Measurements from ENCODE around the gene DIABLO. TPM values are rescaled to one million over a fixed set of nuclear protein-coding genes. Genes with fewer than 3 reads are reported as not detected.
"Not testable (repeated sequence)": the region's sequence is repeated elsewhere in the genome, so short reads cannot be mapped to it uniquely, and the experiment has no call there.

The DIABLO gene
- total and polyA plus RNA-seq, 2 donors = 48.5 to 62.5 TPM

- not testable (repeated sequence) for H3K9me3 ChIP-seq (ENCODE audit: control insufficient read depth in 2 of 2, insufficient read depth in 1 of 2, low read length in 1 of 2); H3K27ac ChIP-seq (ENCODE audit: low read depth in 1 of 2, low read length in 1 of 2); H3K4me3 ChIP-seq (ENCODE audit: low read length in 2 of 2); DNase-seq (ENCODE audit: low read depth in 6 of 9, low spot score in 9 of 9); H3K27me3 ChIP-seq (ENCODE audit: control insufficient read depth in 2 of 2, insufficient read depth in 1 of 2, low read length in 1 of 2); H3K4me1 ChIP-seq (ENCODE audit: control insufficient read depth in 2 of 2, insufficient read depth in 2 of 2, low read length in 2 of 2)
- H3K36me3 ChIP-seq (ENCODE audit: control insufficient read depth in 2 of 2, insufficient read depth in 2 of 2, low read length in 1 of 2) = peaks cover 38 to 59% of the 10 kb centered on the region in 2 donors
- 99% methylated on average over 4 of the region's 4 CpGs for WGBS
Measured at GRCh38 chr12:122258462-122258861, 32.6 kb upstream of the DIABLO start.

GRCh38 chr12:122250536-122250935 lies 24.7 kb upstream of the DIABLO start:
- Histone ChIP-seq H3K36me3 (ENCODE audit: control insufficient read depth in 2 of 2, insufficient read depth in 2 of 2, low read length in 1 of 2) (peaks cover 35 to 41% of the 10 kb centered on the region in 2 donors), H3K4me3 (ENCODE audit: low read length in 2 of 2) (no peak overlapping the region), H3K27ac (ENCODE audit: low read depth in 1 of 2, low read length in 1 of 2) (no peak overlapping the region), H3K27me3 (ENCODE audit: control insufficient read depth in 2 of 2, insufficient read depth in 1 of 2, low read length in 1 of 2) (no peaks in the 10 kb centered on the region), H3K9me3 (ENCODE audit: control insufficient read depth in 2 of 2, insufficient read depth in 1 of 2, low read length in 1 of 2) (no peaks in the 10 kb centered on the region), H3K4me1 (ENCODE audit: control insufficient read depth in 2 of 2, insufficient read depth in 2 of 2, low read length in 2 of 2) (no peaks in the 10 kb centered on the region)
- 98% methylated on average over 8 of the region's 8 CpGs for WGBS
- DNase-seq (ENCODE audit: low read depth in 6 of 9, low spot score in 9 of 9) = no peak

- Histone ChIP-seq H3K27me3 (ENCODE audit: control insufficient read depth in 2 of 2, insufficient read depth in 1 of 2, low read length in 1 of 2) (no peaks in the 10 kb centered on the region), H3K9me3 (ENCODE audit: control insufficient read depth in 2 of 2, insufficient read depth in 1 of 2, low read length in 1 of 2) (no peaks in the 10 kb centered on the region), H3K4me3 (ENCODE audit: low read length in 2 of 2) (no peak overlapping the region), H3K4me1 (ENCODE audit: control insufficient read depth in 2 of 2, insufficient read depth in 2 of 2, low read length in 2 of 2) (no peaks in the 10 kb centered on the region), H3K36me3 (ENCODE audit: control insufficient read depth in 2 of 2, insufficient read depth in 2 of 2, low read length in 1 of 2) (peaks cover 35 to 41% of the 10 kb centered on the region in 2 donors), H3K27ac (ENCODE audit: low read depth in 1 of 2, low read length in 1 of 2) (no peak overlapping the region)
- WGBS = 94% methylated on average over 6 of the region's 6 CpGs
- no peak for DNase-seq (ENCODE audit: low read depth in 6 of 9, low spot score in 9 of 9)
Measured at GRCh38 chr12:122250047-122250446, 24.2 kb upstream of the DIABLO start.

- Histone ChIP-seq H3K36me3 (ENCODE audit: control insufficient read depth in 2 of 2, insufficient read depth in 2 of 2, low read length in 1 of 2) (peaks cover 32 to 42% of the 10 kb centered on the region in 2 donors), H3K9me3 (ENCODE audit: control insufficient read depth in 2 of 2, insufficient read depth in 1 of 2, low read length in 1 of 2) (no peaks in the 10 kb centered on the region), H3K27me3 (ENCODE audit: control insufficient read depth in 2 of 2, insufficient read depth in 1 of 2, low read length in 1 of 2) (no peaks in the 10 kb centered on the region), H3K27ac (ENCODE audit: low read depth in 1 of 2, low read length in 1 of 2) (no peak overlapping the region), H3K4me1 (ENCODE audit: control insufficient read depth in 2 of 2, insufficient read depth in 2 of 2, low read length in 2 of 2) (peaks cover 0 to 16% of the 10 kb centered on the region in 2 donors), H3K4me3 (ENCODE audit: low read length in 2 of 2) (no peak overlapping the region)
- WGBS = 98% methylated on average over 1 of the region's 1 CpG
- no peak for DNase-seq (ENCODE audit: low read depth in 6 of 9, low spot score in 9 of 9)
Measured at GRCh38 chr12:122245553-122245952, 19.7 kb upstream of the DIABLO start.

GRCh38 chr12:122244565-122245371 lies 18.9 kb upstream of the DIABLO start:
- WGBS = 90% methylated on average over 11 of the region's 11 CpGs
- Histone ChIP-seq H3K4me3 (ENCODE audit: low read length in 2 of 2) (no peak overlapping the region), H3K9me3 (ENCODE audit: control insufficient read depth in 2 of 2, insufficient read depth in 1 of 2, low read length in 1 of 2) (no peaks in the 10 kb centered on the region), H3K27ac (ENCODE audit: low read depth in 1 of 2, low read length in 1 of 2) (peak overlapping the region; percentile 25 to 75), H3K36me3 (ENCODE audit: control insufficient read depth in 2 of 2, insufficient read depth in 2 of 2, low read length in 1 of 2) (peaks cover 30 to 36% of the 10 kb centered on the region in 2 donors), H3K27me3 (ENCODE audit: control insufficient read depth in 2 of 2, insufficient read depth in 1 of 2, low read length in 1 of 2) (no peaks in the 10 kb centered on the region), H3K4me1 (ENCODE audit: control insufficient read depth in 2 of 2, insufficient read depth in 2 of 2, low read length in 2 of 2) (peaks cover 0 to 16% of the 10 kb centered on the region in 2 donors)
- peak in 2 of 9 donors; percentile 33 to 60 for DNase-seq (ENCODE audit: low read depth in 6 of 9, low spot score in 9 of 9)

GRCh38 chr12:122243965-122244364 lies 18.1 kb upstream of the DIABLO start:
- no peak overlapping the region for H3K4me3 ChIP-seq (ENCODE audit: low read length in 2 of 2)
- DNase-seq (ENCODE audit: low read depth in 6 of 9, low spot score in 9 of 9) = peak in 1 of 9 donors; percentile 16
- 95% methylated on average over 6 of the region's 6 CpGs for WGBS
- H3K36me3 ChIP-seq (ENCODE audit: control insufficient read depth in 2 of 2, insufficient read depth in 2 of 2, low read length in 1 of 2) = peaks cover 26 to 30% of the 10 kb centered on the region in 2 donors
- no peaks in the 10 kb centered on the region for H3K27me3 ChIP-seq (ENCODE audit: control insufficient read depth in 2 of 2, insufficient read depth in 1 of 2, low read length in 1 of 2)
- no peaks in the 10 kb centered on the region for H3K9me3 ChIP-seq (ENCODE audit: control insufficient read depth in 2 of 2, insufficient read depth in 1 of 2, low read length in 1 of 2)
- H3K4me1 ChIP-seq (ENCODE audit: control insufficient read depth in 2 of 2, insufficient read depth in 2 of 2, low read length in 2 of 2) = peaks cover 0 to 16% of the 10 kb centered on the region in 2 donors
- H3K27ac ChIP-seq (ENCODE audit: low read depth in 1 of 2, low read length in 1 of 2) = peak overlapping the region; percentile 25 to 75

GRCh38 chr12:122238861-122239260 lies 13.0 kb upstream of the DIABLO start:
- Histone ChIP-seq H3K27ac (ENCODE audit: low read depth in 1 of 2, low read length in 1 of 2) (no peak overlapping the region), H3K4me3 (ENCODE audit: low read length in 2 of 2) (no peak overlapping the region), H3K36me3 (ENCODE audit: control insufficient read depth in 2 of 2, insufficient read depth in 2 of 2, low read length in 1 of 2) (peaks cover 42 to 49% of the 10 kb centered on the region in 2 donors), H3K27me3 (ENCODE audit: control insufficient read depth in 2 of 2, insufficient read depth in 1 of 2, low read length in 1 of 2) (no peaks in the 10 kb centered on the region), H3K4me1 (ENCODE audit: control insufficient read depth in 2 of 2, insufficient read depth in 2 of 2, low read length in 2 of 2) (peaks cover 0 to 8% of the 10 kb centered on the region in 2 donors), H3K9me3 (ENCODE audit: control insufficient read depth in 2 of 2, insufficient read depth in 1 of 2, low read length in 1 of 2) (no peaks in the 10 kb centered on the region)
- 96% methylated on average over 5 of the region's 5 CpGs for WGBS
- no peak for DNase-seq (ENCODE audit: low read depth in 6 of 9, low spot score in 9 of 9)

GRCh38 chr12:122235741-122236140 lies 9.9 kb upstream of the DIABLO start:
- Histone ChIP-seq H3K27me3 (ENCODE audit: control insufficient read depth in 2 of 2, insufficient read depth in 1 of 2, low read length in 1 of 2) (no peaks in the 10 kb centered on the region), H3K27ac (ENCODE audit: low read depth in 1 of 2, low read length in 1 of 2) (no peak overlapping the region), H3K4me1 (ENCODE audit: control insufficient read depth in 2 of 2, insufficient read depth in 2 of 2, low read length in 2 of 2) (no peaks in the 10 kb centered on the region), H3K36me3 (ENCODE audit: control insufficient read depth in 2 of 2, insufficient read depth in 2 of 2, low read length in 1 of 2) (peaks cover 55% of the 10 kb centered on the region in 2 donors), H3K9me3 (ENCODE audit: control insufficient read depth in 2 of 2, insufficient read depth in 1 of 2, low read length in 1 of 2) (no peaks in the 10 kb centered on the region), H3K4me3 (ENCODE audit: low read length in 2 of 2) (no peak overlapping the region)
- over 99% methylated on average over 7 of the region's 7 CpGs for WGBS
- DNase-seq (ENCODE audit: low read depth in 6 of 9, low spot score in 9 of 9) = no peak

- H3K36me3 ChIP-seq (ENCODE audit: control insufficient read depth in 2 of 2, insufficient read depth in 2 of 2, low read length in 1 of 2) = peaks cover 46 to 56% of the 10 kb centered on the region in 2 donors
- peaks cover 7 to 8% of the 10 kb centered on the region in 2 donors for H3K4me1 ChIP-seq (ENCODE audit: control insufficient read depth in 2 of 2, insufficient read depth in 2 of 2, low read length in 2 of 2)
- no peaks in the 10 kb centered on the region for H3K9me3 ChIP-seq (ENCODE audit: control insufficient read depth in 2 of 2, insufficient read depth in 1 of 2, low read length in 1 of 2)
- no peak overlapping the region for H3K27ac ChIP-seq (ENCODE audit: low read depth in 1 of 2, low read length in 1 of 2)
- H3K4me3 ChIP-seq (ENCODE audit: low read length in 2 of 2) = no peak overlapping the region
- 99% methylated on average over 10 of the region's 10 CpGs for WGBS
- DNase-seq (ENCODE audit: low read depth in 6 of 9, low spot score in 9 of 9) = no peak
- no peaks in the 10 kb centered on the region for H3K27me3 ChIP-seq (ENCODE audit: control insufficient read depth in 2 of 2, insufficient read depth in 1 of 2, low read length in 1 of 2)
Measured at GRCh38 chr12:122232691-122233090, 6.8 kb upstream of the DIABLO start.

Data from thymus (tissue), 11 donors.